ENCODE results near the gene TRDN. TPM values are rescaled to one million over a fixed set of nuclear protein-coding genes. Genes with fewer than 3 reads are reported as not detected.
"Not testable (repeated sequence)": the region's sequence is repeated elsewhere in the genome, so short reads cannot be mapped to it uniquely, and the experiment has no call there.

TRDN gene
- total RNA-seq, 1 experiment from 2014 or later, result 39.8 TPM

DNA sequence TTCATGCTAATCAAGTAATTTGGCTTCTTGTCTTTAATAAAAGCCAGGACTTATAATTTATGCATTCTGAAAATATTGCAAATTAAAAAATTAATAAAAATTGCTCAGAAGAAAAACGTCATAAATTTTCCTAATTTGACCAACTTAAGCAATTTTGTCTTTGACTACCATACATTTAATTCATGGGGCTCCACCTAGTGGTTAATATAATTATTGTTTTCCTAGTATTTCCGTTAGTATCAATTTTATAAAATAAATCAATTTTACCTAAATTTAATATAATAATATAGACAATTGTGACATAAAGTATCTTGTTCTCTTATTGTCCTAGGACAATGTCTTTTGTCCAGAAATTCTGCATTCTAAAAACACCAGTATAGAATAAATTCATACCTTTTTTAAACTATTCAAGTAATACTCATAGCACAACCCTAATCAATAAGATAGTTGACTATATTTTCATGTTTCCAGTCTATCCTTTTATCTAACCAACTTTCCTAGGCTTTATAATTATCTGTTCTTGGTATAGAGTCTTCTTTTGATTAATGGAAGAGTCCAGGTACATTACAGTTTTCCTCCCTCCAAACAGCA is 319.9 kb downstream of the TRDN start (continued):
- TF ChIP-seq SOX15 (CRISPR knock-in tag; IDR thresholded peaks at IDR 0.05), result no peak
- TF ChIP-seq ZNF396 (CRISPR knock-in tag; IDR thresholded peaks at IDR 0.05; ENCODE audit: borderline replicate concordance), result no peak
- TF ChIP-seq RORB (CRISPR knock-in tag; IDR thresholded peaks at IDR 0.05), result no peak

DNA sequence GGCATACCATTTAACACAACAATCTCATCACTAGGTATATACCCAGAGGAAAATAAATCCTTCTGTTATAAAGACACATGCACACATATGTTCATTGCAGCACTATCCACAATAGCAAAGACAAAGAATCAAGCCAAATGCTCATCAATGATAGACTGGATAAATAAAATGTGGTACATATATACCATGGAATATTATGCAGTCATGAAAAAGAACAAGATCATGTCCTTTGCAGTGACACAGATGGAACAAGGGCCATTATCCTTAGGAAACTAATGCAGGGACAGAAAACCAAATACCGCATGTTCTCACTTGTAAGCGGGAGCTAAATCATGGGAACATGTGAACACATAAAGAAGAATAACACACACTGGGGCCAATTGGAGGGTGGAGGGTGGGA is 322.3 kb downstream of the TRDN start:
- H3K27ac Mint-ChIP-seq; CTCF ChIA-PET; H3K36me3 Mint-ChIP-seq; ATAC-seq; H3K27me3 Mint-ChIP-seq (ENCODE audit: low read depth); DNase-seq (ENCODE audit: low spot score); H3K4me3 Mint-ChIP-seq; POLR2A ChIA-PET; H3K9me3 Mint-ChIP-seq; H3K4me1 Mint-ChIP-seq: not testable (repeated sequence)
- peak; percentile 59; the same call in 1 of the 2 replicates for TF ChIP-seq GTF2I (CRISPR knock-in tag; conservative IDR thresholded peaks at IDR 0.05)

- TF ChIP-seq GRHL2 (CRISPR knock-in tag; IDR thresholded peaks at IDR 0.05; ENCODE audit: insufficient replicate concordance, severe bottlenecking), result no peak
- no peak for TF ChIP-seq ZNF671 (CRISPR knock-in tag; IDR thresholded peaks at IDR 0.05)
- no peak for TF ChIP-seq FOXP1 (CRISPR knock-in tag; IDR thresholded peaks at IDR 0.05; ENCODE audit: borderline replicate concordance)
- no peak for TF ChIP-seq CBFB (CRISPR knock-in tag; IDR thresholded peaks at IDR 0.05; ENCODE audit: low read depth)
- TF ChIP-seq TEAD4 (CRISPR knock-in tag; IDR thresholded peaks at IDR 0.05), result no peak
- no peak for TF ChIP-seq TP53 (CRISPR knock-in tag; IDR thresholded peaks at IDR 0.05)
- no peak for TF ChIP-seq GTF2I (CRISPR knock-in tag; conservative IDR thresholded peaks at IDR 0.05)
- TF ChIP-seq ZNF423 (CRISPR knock-in tag; IDR thresholded peaks at IDR 0.05), result no peak
- TF ChIP-seq CREM (CRISPR knock-in tag; IDR thresholded peaks at IDR 0.05), result no peak
- ATAC-seq, result no peak
- H3K27me3 Mint-ChIP-seq (ENCODE audit: low read depth), result no peaks in the 10 kb centered on the region
- DNase-seq (ENCODE audit: low spot score), result no peak
- H3K27ac Mint-ChIP-seq, result no peak overlapping the region
- no peak overlapping the region for H3K4me3 Mint-ChIP-seq
- peaks cover 6% of the 10 kb centered on the region for H3K9me3 Mint-ChIP-seq
- no peaks in the 10 kb centered on the region for H3K4me1 Mint-ChIP-seq
- no peaks in the 10 kb centered on the region for H3K36me3 Mint-ChIP-seq
- POLR2A ChIA-PET, result no interaction called here
- CTCF ChIA-PET, result no interaction called here
Observed at GRCh38 chr6:123309130-123309529, 327.6 kb downstream of the TRDN start.

GRCh38 chr6:123306334-123306733 is 330.4 kb downstream of the TRDN start:
- H3K4me3 Mint-ChIP-seq, result no peak overlapping the region
- ChIA-PET POLR2A (no interaction called here), CTCF (no interaction called here)
- H3K27ac Mint-ChIP-seq, result no peak overlapping the region
- H3K4me1 Mint-ChIP-seq, result no peaks in the 10 kb centered on the region
- H3K36me3 Mint-ChIP-seq, result no peaks in the 10 kb centered on the region
- no peaks in the 10 kb centered on the region for H3K27me3 Mint-ChIP-seq (ENCODE audit: low read depth)
- no peak for ATAC-seq
- no peak for DNase-seq (ENCODE audit: low spot score)
- H3K9me3 Mint-ChIP-seq, result 0 out of 2 replicates have a peak, but pooled peaks cover 3% of the 10 kb centered on the region
- no peak for TF ChIP-seq JAZF1 (CRISPR knock-in tag; IDR thresholded peaks at IDR 0.05)
- no peak for TF ChIP-seq SMAD3 (CRISPR knock-in tag; IDR thresholded peaks at IDR 0.05; ENCODE audit: borderline replicate concordance)
- TF ChIP-seq OVOL2 (CRISPR knock-in tag; IDR thresholded peaks at IDR 0.05; ENCODE audit: borderline replicate concordance), result no peak
- no peak for TF ChIP-seq ATF1 (CRISPR knock-in tag; IDR thresholded peaks at IDR 0.05)
- no peak for TF ChIP-seq NR1H2 (CRISPR knock-in tag; IDR thresholded peaks at IDR 0.05)
- no peak for TF ChIP-seq ZNF416 (CRISPR knock-in tag; IDR thresholded peaks at IDR 0.05)
- no peak for TF ChIP-seq ATF6 (CRISPR knock-in tag; IDR thresholded peaks at IDR 0.05)
- TF ChIP-seq MXD4 (CRISPR knock-in tag; IDR thresholded peaks at IDR 0.05; ENCODE audit: borderline replicate concordance), result no peak
- TF ChIP-seq HMGA2 (CRISPR knock-in tag; IDR thresholded peaks at IDR 0.05), result no peak
- TF ChIP-seq, protein P1, sequence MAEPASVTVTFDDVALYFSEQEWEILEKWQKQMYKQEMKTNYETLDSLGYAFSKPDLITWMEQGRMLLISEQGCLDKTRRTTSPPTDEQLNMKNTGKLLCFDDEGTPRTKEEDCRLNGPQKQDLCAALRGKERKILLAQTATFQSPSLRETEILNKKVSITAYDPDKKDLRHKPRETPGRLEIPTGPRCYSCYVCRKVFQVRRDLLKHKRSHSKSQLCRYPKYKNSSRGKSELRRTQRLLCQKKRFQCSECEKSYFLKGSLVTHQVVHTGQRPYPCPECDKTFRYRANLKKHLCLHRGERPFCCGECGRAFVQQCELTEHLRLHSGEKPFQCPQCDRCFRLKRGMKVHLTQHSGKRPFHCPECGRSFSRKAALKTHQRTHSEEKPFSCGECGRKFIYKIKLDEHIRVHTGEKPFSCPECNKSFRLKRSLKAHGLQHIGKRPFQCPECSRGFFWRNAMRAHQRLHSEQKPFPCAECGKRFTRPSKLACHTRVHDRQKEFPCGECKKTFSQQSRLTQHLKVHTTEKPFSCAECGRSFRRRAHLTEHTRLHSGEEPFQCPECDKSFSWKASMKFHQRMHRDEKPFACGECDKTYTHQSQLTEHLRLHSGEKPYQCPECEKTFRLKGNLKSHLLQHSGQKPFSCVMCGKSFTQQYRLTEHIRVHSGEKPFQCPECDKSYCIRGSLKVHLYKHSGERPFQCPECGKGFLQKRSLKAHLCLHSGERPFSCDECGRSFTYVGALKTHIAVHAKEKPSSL (CRISPR knock-in tag; conservative IDR thresholded peaks at IDR 0.05), result no peak
- TF ChIP-seq, protein P2, sequence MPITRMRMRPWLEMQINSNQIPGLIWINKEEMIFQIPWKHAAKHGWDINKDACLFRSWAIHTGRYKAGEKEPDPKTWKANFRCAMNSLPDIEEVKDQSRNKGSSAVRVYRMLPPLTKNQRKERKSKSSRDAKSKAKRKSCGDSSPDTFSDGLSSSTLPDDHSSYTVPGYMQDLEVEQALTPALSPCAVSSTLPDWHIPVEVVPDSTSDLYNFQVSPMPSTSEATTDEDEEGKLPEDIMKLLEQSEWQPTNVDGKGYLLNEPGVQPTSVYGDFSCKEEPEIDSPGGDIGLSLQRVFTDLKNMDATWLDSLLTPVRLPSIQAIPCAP (CRISPR knock-in tag; IDR thresholded peaks at IDR 0.05), result no peak
- TF ChIP-seq, protein P3, sequence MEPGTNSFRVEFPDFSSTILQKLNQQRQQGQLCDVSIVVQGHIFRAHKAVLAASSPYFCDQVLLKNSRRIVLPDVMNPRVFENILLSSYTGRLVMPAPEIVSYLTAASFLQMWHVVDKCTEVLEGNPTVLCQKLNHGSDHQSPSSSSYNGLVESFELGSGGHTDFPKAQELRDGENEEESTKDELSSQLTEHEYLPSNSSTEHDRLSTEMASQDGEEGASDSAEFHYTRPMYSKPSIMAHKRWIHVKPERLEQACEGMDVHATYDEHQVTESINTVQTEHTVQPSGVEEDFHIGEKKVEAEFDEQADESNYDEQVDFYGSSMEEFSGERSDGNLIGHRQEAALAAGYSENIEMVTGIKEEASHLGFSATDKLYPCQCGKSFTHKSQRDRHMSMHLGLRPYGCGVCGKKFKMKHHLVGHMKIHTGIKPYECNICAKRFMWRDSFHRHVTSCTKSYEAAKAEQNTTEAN (CRISPR knock-in tag; IDR thresholded peaks at IDR 0.05), result no peak
